Nephron (organoid): Measurements from ENCODE around the gene UGGT2.

Experiments
- H3K27ac Mint-ChIP-seq, 3 experiments: 2 replicates each; pipeline ENCODE4 v1.8.0; 2020; ENCODE audit warnings: mixed read lengths in 3 of 3, mild to moderate bottlenecking in 2 of 3, moderate library complexity in 1 of 3
- H3K27me3 Mint-ChIP-seq: 2 replicates; pipeline ENCODE4 v1.8.0; 2021; ENCODE audit warnings: low read depth, mild to moderate bottlenecking, moderate library complexity, mixed read lengths
- H3K36me3 Mint-ChIP-seq: 2 replicates; pipeline ENCODE4 v1.8.0; 2020; ENCODE audit warnings: low read depth, mixed read lengths
- H3K4me1 Mint-ChIP-seq: 2 replicates; pipeline ENCODE4 v1.8.0; 2020; ENCODE audit warnings: mixed read lengths
- H3K4me3 Mint-ChIP-seq, 3 experiments: 2 replicates each; pipeline ENCODE4 v1.8.0; 2020; ENCODE audit warnings: mild to moderate bottlenecking in 3 of 3, mixed read lengths in 3 of 3, moderate library complexity in 2 of 3
- H3K9me3 Mint-ChIP-seq: 2 replicates; pipeline ENCODE4 v1.8.0; 2020; ENCODE audit warnings: mixed read lengths
- TF ChIP-seq, protein P1 (sequence below), 3 experiments: fragments of 200-600 bp; sonication (generic); IDR thresholded peaks; one replicate each; pipeline ENCODE4 v1.5.0; 2021; ENCODE audit warnings: antibody characterized with exemption in 3 of 3; ENCODE audit not compliant: unreplicated experiment in 3 of 3

The UGGT2 gene

DNA sequence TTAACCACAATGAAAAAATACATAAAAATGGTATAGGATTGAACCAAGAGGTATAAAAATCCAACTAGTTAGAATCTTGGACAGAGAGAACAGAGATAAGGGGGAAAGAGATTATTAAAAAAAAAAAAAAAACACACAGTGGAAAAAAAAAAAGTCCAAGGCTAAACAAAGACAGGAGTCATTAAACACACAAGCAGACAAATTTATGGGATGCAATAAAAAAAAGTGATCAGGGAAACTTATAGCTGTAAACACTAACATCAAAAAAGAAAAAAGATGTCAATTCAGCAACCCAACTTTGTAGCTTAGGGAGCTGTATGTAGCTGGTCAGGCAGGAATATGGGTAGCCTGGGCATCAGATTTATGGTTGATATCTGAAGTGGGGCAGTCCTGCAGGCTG lies 247.3 kb downstream of the UGGT2 start:
- Mint-ChIP-seq H3K4me1 (no peaks in the 10 kb centered on the region), H3K4me3 (no peak overlapping the region), H3K27ac (no peak overlapping the region), H3K27me3 (no peaks in the 10 kb centered on the region), H3K36me3 (peaks cover 86% of the 10 kb centered on the region), H3K9me3 (peaks cover 60% of the 10 kb centered on the region)
- TF ChIP-seq, protein P1, sequence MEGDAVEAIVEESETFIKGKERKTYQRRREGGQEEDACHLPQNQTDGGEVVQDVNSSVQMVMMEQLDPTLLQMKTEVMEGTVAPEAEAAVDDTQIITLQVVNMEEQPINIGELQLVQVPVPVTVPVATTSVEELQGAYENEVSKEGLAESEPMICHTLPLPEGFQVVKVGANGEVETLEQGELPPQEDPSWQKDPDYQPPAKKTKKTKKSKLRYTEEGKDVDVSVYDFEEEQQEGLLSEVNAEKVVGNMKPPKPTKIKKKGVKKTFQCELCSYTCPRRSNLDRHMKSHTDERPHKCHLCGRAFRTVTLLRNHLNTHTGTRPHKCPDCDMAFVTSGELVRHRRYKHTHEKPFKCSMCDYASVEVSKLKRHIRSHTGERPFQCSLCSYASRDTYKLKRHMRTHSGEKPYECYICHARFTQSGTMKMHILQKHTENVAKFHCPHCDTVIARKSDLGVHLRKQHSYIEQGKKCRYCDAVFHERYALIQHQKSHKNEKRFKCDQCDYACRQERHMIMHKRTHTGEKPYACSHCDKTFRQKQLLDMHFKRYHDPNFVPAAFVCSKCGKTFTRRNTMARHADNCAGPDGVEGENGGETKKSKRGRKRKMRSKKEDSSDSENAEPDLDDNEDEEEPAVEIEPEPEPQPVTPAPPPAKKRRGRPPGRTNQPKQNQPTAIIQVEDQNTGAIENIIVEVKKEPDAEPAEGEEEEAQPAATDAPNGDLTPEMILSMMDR (IDR thresholded peaks at IDR 0.05; ENCODE audit: unreplicated experiment in 3 of 3) = no peak

DNA sequence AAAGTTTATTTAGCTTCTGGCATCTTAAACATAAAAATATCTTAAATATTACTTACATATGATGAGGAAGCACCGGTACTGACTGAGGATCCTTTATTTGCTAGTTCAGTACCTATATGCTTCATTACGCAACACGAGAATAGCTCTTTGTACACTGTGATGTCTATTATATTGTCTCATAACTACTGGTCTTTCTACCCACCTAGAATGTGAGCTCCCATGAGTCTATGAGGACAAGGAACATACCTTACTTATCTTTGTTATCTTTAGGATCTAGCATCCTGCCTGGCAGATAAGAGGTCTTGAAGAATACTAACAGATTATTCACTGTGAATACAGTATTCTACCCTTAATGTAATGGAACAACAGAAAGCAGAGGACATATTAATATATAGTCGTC lies 251.4 kb downstream of the UGGT2 start:
- Mint-ChIP-seq H3K27ac (no peak overlapping the region), H3K4me3 (no peak overlapping the region), H3K27me3 (no peaks in the 10 kb centered on the region), H3K4me1 (no peaks in the 10 kb centered on the region), H3K9me3 (peaks cover 32% of the 10 kb centered on the region), H3K36me3 (peaks cover 71% of the 10 kb centered on the region)
- TF ChIP-seq, protein P1 (IDR thresholded peaks at IDR 0.05; ENCODE audit: unreplicated experiment in 3 of 3) = no peak

DNA sequence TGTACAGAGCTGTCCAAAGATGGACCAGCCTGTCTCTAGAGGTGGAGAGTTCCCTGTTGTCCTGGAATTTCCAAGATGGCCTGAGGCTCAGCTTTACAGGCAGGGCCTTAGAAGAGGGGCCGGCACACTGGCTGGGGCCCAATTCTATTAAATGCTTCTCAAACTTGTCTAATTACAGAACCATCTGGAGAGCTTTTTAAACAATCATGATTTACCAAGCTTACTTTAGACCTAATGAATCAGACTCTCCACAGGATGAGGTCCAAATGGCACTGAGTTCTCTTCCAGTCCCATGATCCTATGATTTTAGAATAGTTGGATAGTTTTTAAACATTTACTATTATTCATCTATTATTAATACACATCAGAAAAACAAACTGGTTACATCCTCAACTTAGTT lies 252.8 kb downstream of the UGGT2 start:
- Mint-ChIP-seq H3K27ac (peak overlapping the region in 1 of 3 experiments; percentile 24), H3K9me3 (peaks cover 22% of the 10 kb centered on the region), H3K4me3 (no peak overlapping the region), H3K27me3 (no peaks in the 10 kb centered on the region), H3K36me3 (peaks cover 64% of the 10 kb centered on the region), H3K4me1 (no peaks in the 10 kb centered on the region)
- TF ChIP-seq, protein P1 (IDR thresholded peaks at IDR 0.05; ENCODE audit: unreplicated experiment in 3 of 3) = no peak

DNA sequence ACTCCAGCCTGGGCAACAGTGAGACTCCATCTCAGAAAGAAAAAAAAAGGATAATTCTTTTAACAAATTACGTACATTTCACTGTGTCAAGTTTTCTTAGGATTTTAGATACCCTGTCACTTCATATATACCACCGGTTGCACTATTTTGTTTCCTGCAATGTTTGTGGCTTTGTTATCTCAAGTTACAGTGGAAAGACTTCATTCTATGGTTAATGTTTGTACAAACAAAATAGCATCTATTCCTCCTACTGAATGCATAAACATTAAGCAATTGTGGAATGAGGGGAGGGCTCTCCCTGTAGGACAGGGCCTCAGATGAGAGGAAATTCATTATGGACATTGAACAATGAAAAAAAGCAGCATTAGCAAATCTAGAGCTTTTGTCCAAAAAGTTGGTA lies 256.2 kb downstream of the UGGT2 start:
- Mint-ChIP-seq H3K27ac (peak overlapping the region in 1 of 3 experiments; percentile 38), H3K4me3 (no peak overlapping the region), H3K4me1 (no peaks in the 10 kb centered on the region), H3K36me3 (peaks cover 62% of the 10 kb centered on the region), H3K9me3 (peaks cover 2% of the 10 kb centered on the region), H3K27me3 (no peaks in the 10 kb centered on the region)
- TF ChIP-seq, protein P1 (IDR thresholded peaks at IDR 0.05; ENCODE audit: unreplicated experiment in 3 of 3) = no peak

DNA sequence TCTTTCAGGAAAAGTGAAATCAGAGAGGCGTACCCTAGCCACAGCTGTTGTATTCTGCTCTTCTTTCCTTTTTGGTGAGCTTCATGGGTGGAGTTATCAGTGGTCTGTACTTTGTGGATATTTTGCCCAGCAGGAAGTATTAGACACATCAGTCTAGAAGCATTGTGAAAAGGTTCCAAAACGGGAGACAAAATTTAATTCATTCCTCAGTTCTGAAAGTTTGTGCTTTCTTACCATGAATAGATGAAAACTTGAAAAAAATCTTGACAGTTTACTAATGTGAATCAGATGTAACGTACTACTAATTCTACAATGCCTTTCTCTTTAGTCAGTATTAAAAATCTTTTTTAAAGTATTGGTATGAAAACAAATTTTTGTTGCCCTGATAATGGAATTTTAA lies 259.4 kb downstream of the UGGT2 start:
- H3K9me3 Mint-ChIP-seq = peaks cover 6% of the 10 kb centered on the region
- H3K4me1 Mint-ChIP-seq = no peaks in the 10 kb centered on the region
- H3K27ac Mint-ChIP-seq = peak overlapping the region in 2 of 3 experiments; percentile 21
- H3K4me3 Mint-ChIP-seq = no peak overlapping the region
- no peaks in the 10 kb centered on the region for H3K27me3 Mint-ChIP-seq
- H3K36me3 Mint-ChIP-seq = peaks cover 76% of the 10 kb centered on the region
- TF ChIP-seq, protein P1 (IDR thresholded peaks at IDR 0.05; ENCODE audit: unreplicated experiment in 3 of 3) = no peak

DNA sequence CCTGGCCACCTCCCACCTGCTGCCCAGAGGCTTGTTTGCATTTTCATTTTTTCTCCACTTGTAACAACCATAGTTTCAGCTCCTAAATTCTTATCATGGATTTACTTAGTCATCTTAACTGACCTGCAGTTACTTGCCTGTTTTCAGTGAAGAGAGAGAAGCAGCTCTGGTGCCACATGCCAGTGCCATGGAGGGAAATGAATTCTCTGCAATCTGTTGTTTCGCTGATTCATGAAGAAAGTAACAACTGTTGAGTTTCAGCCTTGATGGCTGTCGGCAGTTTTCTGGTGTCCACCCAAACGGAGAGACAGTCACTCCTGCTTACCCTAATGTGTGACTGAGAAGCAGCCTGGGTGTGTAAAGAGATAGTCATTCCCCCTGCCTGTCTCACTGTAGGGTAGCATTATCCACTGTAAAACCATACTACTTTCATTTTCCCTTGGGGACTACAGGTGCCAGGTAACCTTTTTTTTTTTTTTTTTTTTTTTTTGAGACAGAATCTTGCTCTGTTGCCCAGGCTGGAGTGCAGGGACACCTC lies 260.1 kb downstream of the UGGT2 start:
- H3K4me1 Mint-ChIP-seq = no peaks in the 10 kb centered on the region
- TF ChIP-seq, protein P1 (IDR thresholded peaks at IDR 0.05; ENCODE audit: unreplicated experiment in 3 of 3) = no peak
- H3K9me3 Mint-ChIP-seq = peaks cover 6% of the 10 kb centered on the region
- H3K27ac Mint-ChIP-seq = peak overlapping the region; percentile 35 to 93 (median 83)
- no peaks in the 10 kb centered on the region for H3K27me3 Mint-ChIP-seq
- peaks cover 76% of the 10 kb centered on the region for H3K36me3 Mint-ChIP-seq
- no peak overlapping the region for H3K4me3 Mint-ChIP-seq
